GM19193 (cell line): ENCODE measurements around the gene SLC8A3.

ENCODE experiments used
- POLR2A ChIP-seq: IDR thresholded peaks from 4 replicates; pipeline ENCODE4 v1.6.1; 2011; ENCODE audit not compliant: insufficient read depth, insufficient read length; ENCODE audit errors: extremely low read depth

Gene SLC8A3

GRCh38 chr14:70144046-70144445 is 44.7 kb downstream of the SLC8A3 start:
- no peak for TF ChIP-seq POLR2A

- TF ChIP-seq POLR2A, result no peak
Measured at GRCh38 chr14:70143306-70143705, 45.4 kb downstream of the SLC8A3 start.

GRCh38 chr14:70140614-70141013 is 48.1 kb downstream of the SLC8A3 start:
- no peak for TF ChIP-seq POLR2A

GRCh38 chr14:70139384-70139783 is 49.4 kb downstream of the SLC8A3 start:
- no peak for TF ChIP-seq POLR2A

GRCh38 chr14:70137788-70138187 is 51.0 kb downstream of the SLC8A3 start:
- TF ChIP-seq POLR2A, result no peak

GRCh38 chr14:70133461-70133860 is 55.3 kb downstream of the SLC8A3 start:
- no peak for TF ChIP-seq POLR2A

GRCh38 chr14:70130482-70130881 is 58.3 kb downstream of the SLC8A3 start:
- no peak for TF ChIP-seq POLR2A

GRCh38 chr14:70127186-70127585 is 61.6 kb downstream of the SLC8A3 start:
- no peak for TF ChIP-seq POLR2A

- TF ChIP-seq POLR2A, result no peak
Measured at GRCh38 chr14:70123796-70124195, 65.0 kb downstream of the SLC8A3 start.

- TF ChIP-seq POLR2A, result no peak
Measured at GRCh38 chr14:70121521-70121920, 67.2 kb downstream of the SLC8A3 start.

- no peak for TF ChIP-seq POLR2A
Measured at GRCh38 chr14:70118064-70118463, 70.7 kb downstream of the SLC8A3 start.

GRCh38 chr14:70116278-70116677 is 72.5 kb downstream of the SLC8A3 start:
- TF ChIP-seq POLR2A, result no peak

- no peak for TF ChIP-seq POLR2A
Measured at GRCh38 chr14:70114621-70115156, 74.1 kb downstream of the SLC8A3 start.

GRCh38 chr14:70113211-70113610 is 75.5 kb downstream of the SLC8A3 start:
- no peak for TF ChIP-seq POLR2A

- TF ChIP-seq POLR2A, result no peak
Measured at GRCh38 chr14:70108419-70108818, 80.3 kb downstream of the SLC8A3 start.

GRCh38 chr14:70107309-70107708 is 81.4 kb downstream of the SLC8A3 start:
- no peak for TF ChIP-seq POLR2A

GRCh38 chr14:70100071-70100470 is 88.7 kb downstream of the SLC8A3 start:
- no peak for TF ChIP-seq POLR2A
